ENCODE results near the gene VAMP2.

The VAMP2 gene

GRCh38 chr17:8121407-8121680 is 41.4 kb downstream of the VAMP2 start:
- no peak for DNase-seq

- DNase-seq: peak; percentile 61
Measured at GRCh38 chr17:8120520-8121406, 42.0 kb downstream of the VAMP2 start.

- DNase-seq: peak; percentile 77
Measured at GRCh38 chr17:8119581-8120519, 42.9 kb downstream of the VAMP2 start.

GRCh38 chr17:8118769-8119580 is 43.8 kb downstream of the VAMP2 start:
- peak; percentile 76 for DNase-seq

GRCh38 chr17:8117980-8118768 is 44.6 kb downstream of the VAMP2 start, which contains the start of gene ALOXE3:
TSS of gene ALOXE3 (minus strand) at chr17:8118514. CDS start at chr17:8117990, 524 bp downstream.
- DNase-seq: peak; percentile 30

GRCh38 chr17:8117367-8117979 is 45.3 kb downstream of the VAMP2 start:
- no peak for DNase-seq

GRCh38 chr17:8116776-8117175 is 46.0 kb downstream of the VAMP2 start:
- no peak for DNase-seq

- no peak for DNase-seq
Measured at GRCh38 chr17:8110907-8111306, 51.8 kb downstream of the VAMP2 start.

- DNase-seq: no peak
Measured at GRCh38 chr17:8110456-8110804, 52.3 kb downstream of the VAMP2 start.

- peak; percentile 75 for DNase-seq
Measured at GRCh38 chr17:8109661-8110455, 52.9 kb downstream of the VAMP2 start.

All from stimulated activated naive CD4-positive, alpha-beta T cell treated with Interleukin-2 at 50 U/mL for 16 hours (primary cell).